Testis (tissue), 2 donors: Measurements from ENCODE around the gene ADCY10.

Experiments
- CTCF ChIP-seq, 3 experiments: fragments of 450-650 bp in 2 of 3; fragments of 200-600 bp in 1 of 3; sonication (generic) in 1 of 3; IDR thresholded peaks; one replicate each; pipeline ENCODE4 v1.5.1; 2016 to 2019; ENCODE audit warnings: antibody characterized with exemption in 3 of 3, mild to moderate bottlenecking in 2 of 3, moderate library complexity in 1 of 3
- POLR2A ChIP-seq: fragments of 450-650 bp; IDR thresholded peaks from one replicate; pipeline ENCODE4 v1.6.1; 2017; ENCODE audit warnings: antibody characterized with exemption, mild to moderate bottlenecking, moderate library complexity

DNA sequence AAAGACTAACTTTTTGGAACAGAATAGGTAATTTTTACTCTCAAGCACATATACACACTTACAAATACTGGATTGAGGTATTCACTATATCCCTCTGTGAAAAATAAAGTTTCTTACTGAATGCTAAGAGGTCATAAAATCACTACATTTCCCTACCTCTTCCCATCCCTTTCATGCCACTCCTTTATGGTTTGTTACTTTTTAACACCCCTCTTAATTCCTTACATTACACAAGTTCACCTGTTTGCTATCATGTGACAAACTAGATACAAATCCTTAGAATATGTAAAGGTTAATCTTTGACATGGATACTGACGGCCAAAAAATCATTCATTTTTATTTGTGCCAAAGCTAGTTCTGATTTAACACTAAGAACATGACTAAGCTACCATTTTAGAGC is 15.8 kb upstream of the ADCY10 start:
- TF ChIP-seq CTCF (IDR thresholded peaks at IDR 0.05) (no peak), POLR2A (no peak)
